ENCODE measurements around the gene MAGEE2.

Gene MAGEE2

GRCh38 chrX:75746891-75747639, 38.0 kb downstream of the MAGEE2 start:
- H3K27me3 Mint-ChIP-seq (ENCODE audit: low read depth), result no peaks in the 10 kb centered on the region
- H3K27ac Mint-ChIP-seq, result peak overlapping the region; percentile 58 to 82 (median 69)
- H3K36me3 Mint-ChIP-seq (ENCODE audit: low read depth), result peaks cover 32% of the 10 kb centered on the region
- H3K4me1 Mint-ChIP-seq, result no peaks in the 10 kb centered on the region
- peak overlapping the region; percentile 82 to 88 (median 87) for H3K4me3 Mint-ChIP-seq
- TF ChIP-seq CTCF (IDR thresholded peaks at IDR 0.05; ENCODE audit: unreplicated experiment in 3 of 3), result no peak
- H3K9me3 Mint-ChIP-seq, result peaks cover 55% of the 10 kb centered on the region

Data from nephron (organoid).